ENCODE measurements around the gene METAP2. TPM values are rescaled to one million over a fixed set of nuclear protein-coding genes. Genes with fewer than 3 reads are reported as not detected.

Gene METAP2
- total RNA-seq (10 to 100 TPM; 48.8 to 68.7 (median 58.4) TPM), polyA plus RNA-seq (10 to 100 TPM; 41.3 to 86.4 TPM)
- long read RNA-seq, donor 1, transcript METAP2-202 (11 exons, 3,601 nt) = major isoform, 41 of 75 reads
- long read RNA-seq, donor 1, transcript METAP2-210 (11 exons, 1,874 nt) = minor isoform, 15 of 75 reads
- long read RNA-seq, donor 1, partial matches to known transcripts = 17 of 75 reads
- long read RNA-seq, donor 1, other reads (novel, unspliced or antisense) = 2 of 75 reads
- long read RNA-seq, donor 2, transcript METAP2-202 (11 exons, 3,601 nt) = major isoform, 45 of 72 reads
- long read RNA-seq, donor 2, transcript METAP2-210 (11 exons, 1,874 nt) = minor isoform, 8 of 72 reads
- long read RNA-seq, donor 2, partial matches to known transcripts = 15 of 72 reads
- long read RNA-seq, donor 2, other reads (novel, unspliced or antisense) = 2 of 72 reads
- long read RNA-seq, donor 3, transcript METAP2-202 (11 exons, 3,601 nt) = major isoform, 91 of 114 reads
- long read RNA-seq, donor 3, transcript METAP2-210 (11 exons, 1,874 nt) = minor isoform, 12 of 114 reads
- long read RNA-seq, donor 3, partial matches to known transcripts = 8 of 114 reads
- long read RNA-seq, donor 3, other reads (novel, unspliced or antisense) = 3 of 114 reads

DNA sequence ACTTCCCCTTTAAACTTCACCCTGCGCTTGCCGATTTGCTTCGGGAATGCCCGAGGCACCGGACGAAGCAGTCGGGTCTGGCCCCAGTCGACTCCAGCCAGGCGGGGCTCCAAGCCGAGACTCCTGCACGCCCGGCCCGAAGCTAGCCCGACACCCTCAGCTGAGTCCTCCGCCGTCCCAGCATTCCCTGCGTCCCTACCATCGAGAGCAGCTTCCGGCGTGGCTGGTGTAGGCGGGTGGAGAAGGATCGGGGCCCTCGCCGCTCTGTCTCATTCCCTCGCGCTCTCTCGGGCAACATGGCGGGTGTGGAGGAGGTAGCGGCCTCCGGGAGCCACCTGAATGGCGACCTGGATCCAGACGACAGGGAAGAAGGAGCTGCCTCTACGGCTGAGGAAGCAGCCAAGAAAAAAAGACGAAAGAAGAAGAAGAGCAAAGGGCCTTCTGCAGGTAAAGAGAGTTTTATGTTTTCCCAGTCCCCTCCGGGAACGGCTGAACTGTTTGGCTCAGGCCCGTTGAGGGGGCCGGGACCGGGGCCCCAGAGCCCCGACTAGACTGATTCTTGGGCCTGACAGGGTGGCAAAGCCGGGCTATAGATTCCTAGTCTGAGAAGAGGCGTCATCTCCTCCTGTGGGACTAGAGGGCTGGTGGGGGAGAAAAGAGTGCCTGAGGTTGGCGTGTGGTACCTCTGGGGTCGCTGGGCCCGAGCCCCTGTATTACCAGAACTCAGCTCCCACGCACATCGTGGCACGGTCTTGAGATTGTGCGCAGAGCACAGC, at the start of gene METAP2:
Gene METAP2 (plus strand): TSS at position 269 of the 776 bp plus-strand sequence. CDS start 28 bp downstream, at position 297.
- Histone ChIP-seq H3K4me3 (peak within 1 kb of the TSS; percentile 68 to 96 (median 90)), H3K36me3 (peaks cover 0 to 34% (median 10%) of the 10 kb centered on the region in 9 donors), H3K9me3 (no peaks in the 10 kb centered on the region), H3K4me1 (peaks cover 0 to 38% (median 27%) of the 10 kb centered on the region in 9 donors), H3K27ac (peak within 1 kb of the TSS; percentile 78 to 97 (median 95)), H3K27me3 (no peaks in the 10 kb centered on the region)
- intact Hi-C loops (cut with DNase I) = loop anchor here in 2 of 10 donors (1.0 to 10.0 kb wide), 3 partner anchors 87 to 399 kb away; partner anchors contain the start of gene NR2C1 (in 1 of the 2)
- DNase-seq = peak; percentile 95 to 97
- ATAC-seq = peak; percentile 99 to 100 (median 100)
- TF ChIP-seq, protein P1, sequence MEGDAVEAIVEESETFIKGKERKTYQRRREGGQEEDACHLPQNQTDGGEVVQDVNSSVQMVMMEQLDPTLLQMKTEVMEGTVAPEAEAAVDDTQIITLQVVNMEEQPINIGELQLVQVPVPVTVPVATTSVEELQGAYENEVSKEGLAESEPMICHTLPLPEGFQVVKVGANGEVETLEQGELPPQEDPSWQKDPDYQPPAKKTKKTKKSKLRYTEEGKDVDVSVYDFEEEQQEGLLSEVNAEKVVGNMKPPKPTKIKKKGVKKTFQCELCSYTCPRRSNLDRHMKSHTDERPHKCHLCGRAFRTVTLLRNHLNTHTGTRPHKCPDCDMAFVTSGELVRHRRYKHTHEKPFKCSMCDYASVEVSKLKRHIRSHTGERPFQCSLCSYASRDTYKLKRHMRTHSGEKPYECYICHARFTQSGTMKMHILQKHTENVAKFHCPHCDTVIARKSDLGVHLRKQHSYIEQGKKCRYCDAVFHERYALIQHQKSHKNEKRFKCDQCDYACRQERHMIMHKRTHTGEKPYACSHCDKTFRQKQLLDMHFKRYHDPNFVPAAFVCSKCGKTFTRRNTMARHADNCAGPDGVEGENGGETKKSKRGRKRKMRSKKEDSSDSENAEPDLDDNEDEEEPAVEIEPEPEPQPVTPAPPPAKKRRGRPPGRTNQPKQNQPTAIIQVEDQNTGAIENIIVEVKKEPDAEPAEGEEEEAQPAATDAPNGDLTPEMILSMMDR (IDR thresholded peaks at IDR 0.05) = no peak
- WGBS, 2 donors = 0% methylated on average over 49 of the region's 49 CpGs

DNA sequence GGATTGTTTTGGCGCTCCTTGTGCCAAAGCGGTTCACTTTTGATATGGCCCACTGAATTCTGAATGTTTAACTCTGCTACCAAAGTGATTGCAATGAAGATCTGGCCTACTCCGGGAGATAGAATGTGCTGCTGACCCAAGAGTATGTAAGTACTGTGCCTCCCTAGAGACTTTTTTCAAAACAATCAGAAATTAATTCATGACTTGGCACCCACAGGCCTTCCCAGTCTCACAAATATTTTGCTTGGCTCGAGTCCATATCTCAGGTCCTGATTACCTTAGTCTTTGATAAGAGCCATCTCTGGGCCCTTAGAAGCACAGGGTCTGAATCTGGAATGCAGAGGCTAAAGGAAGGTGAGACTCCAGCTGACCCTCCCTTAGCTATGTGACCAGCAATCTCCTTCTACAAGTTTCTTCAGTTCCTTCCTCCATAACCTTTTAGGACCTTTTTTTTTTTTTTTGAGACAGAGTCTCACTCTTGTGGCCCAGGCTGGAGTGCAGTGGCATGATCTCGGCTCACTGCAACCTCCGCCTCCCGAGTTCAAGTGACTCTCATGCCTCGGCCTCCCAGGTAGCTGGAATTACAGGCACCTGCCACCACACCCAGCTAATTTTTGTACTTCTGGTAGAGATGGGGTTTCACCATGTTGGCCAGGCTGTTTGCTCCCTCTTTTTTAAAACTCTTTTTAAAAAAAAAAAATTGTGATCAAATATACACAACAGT, 49.5 kb upstream of the METAP2 start:
- WGBS, 2 donors = 51 to 58% methylated on average over 8 of the region's 8 CpGs
- DNase-seq = peak in 1 of 2 donors; percentile 6
- Histone ChIP-seq H3K9me3 (no peaks in the 10 kb centered on the region), H3K4me1 (peaks cover 0 to 21% (median 11%) of the 10 kb centered on the region in 9 donors), H3K4me3 (no peak overlapping the region), H3K27me3 (no peaks in the 10 kb centered on the region), H3K27ac (peak overlapping the region in 2 of 10 donors; percentile 2 to 47), H3K36me3 (no peaks in the 10 kb centered on the region)
- TF ChIP-seq, protein P1 (IDR thresholded peaks at IDR 0.05) = no peak
- intact Hi-C loops (cut with DNase I) = no loop called here
- ATAC-seq = peak in 5 of 8 donors; percentile 15 to 64 (median 61)

DNA sequence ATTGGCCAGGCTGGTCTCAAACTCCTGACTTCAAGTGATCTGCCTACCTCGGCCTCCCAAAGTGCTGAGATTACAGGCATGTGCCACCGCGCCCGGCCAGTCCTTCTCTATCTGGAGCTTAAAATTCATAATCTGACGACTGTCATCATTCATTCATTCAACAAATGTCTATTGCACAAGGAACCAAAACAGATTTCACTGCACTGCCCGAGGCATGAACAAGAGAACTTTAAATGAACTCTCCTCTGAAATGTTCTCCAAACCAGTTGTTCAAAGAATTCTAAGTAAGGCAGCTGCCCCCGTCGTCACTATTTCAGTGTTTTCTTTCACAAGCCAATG, 44.8 kb upstream of the METAP2 start:
- ATAC-seq (no peak), DNase-seq (no peak)
- Histone ChIP-seq H3K36me3 (no peaks in the 10 kb centered on the region), H3K9me3 (no peaks in the 10 kb centered on the region), H3K4me1 (peaks cover 0 to 15% (median 7%) of the 10 kb centered on the region in 9 donors), H3K27ac (peak overlapping the region in 2 of 10 donors; percentile 8 to 29), H3K27me3 (no peaks in the 10 kb centered on the region), H3K4me3 (no peak overlapping the region)
- TF ChIP-seq, protein P1 (IDR thresholded peaks at IDR 0.05) = no peak
- intact Hi-C loops (cut with DNase I) = no loop called here
- WGBS, 2 donors = 87 to 91% methylated on average over 8 of the region's 8 CpGs

All from heart right ventricle (tissue), 16 donors.